Activated CD4-positive, CD25-positive, alpha-beta regulatory T cell (primary cell): ENCODE data around the gene VPS35.
"Not testable (repeated sequence)": the region's sequence is repeated elsewhere in the genome, so short reads cannot be mapped to it uniquely, and the experiment has no call there.

ENCODE experiments used
- DNase-seq, 4 experiments: peaks; one replicate each; lab custom pipeline; 2025; lab: John Stamatoyannopoulos, UW

The VPS35 gene

GRCh38 chr16:46712911-46713310 lies 23.9 kb upstream of the VPS35 start:
- no peak for DNase-seq

GRCh38 chr16:46711106-46712058 lies 22.4 kb upstream of the VPS35 start:
- no peak for DNase-seq

GRCh38 chr16:46709469-46710005 lies 20.6 kb upstream of the VPS35 start:
- DNase-seq = no peak

GRCh38 chr16:46706642-46707041 lies 17.7 kb upstream of the VPS35 start:
- DNase-seq = no peak

GRCh38 chr16:46702030-46702429 lies 13.1 kb upstream of the VPS35 start:
- DNase-seq = no peak

GRCh38 chr16:46701615-46702014 lies 12.6 kb upstream of the VPS35 start:
- no peak for DNase-seq

- no peak for DNase-seq
Observed at GRCh38 chr16:46700048-46700447, 11.1 kb upstream of the VPS35 start.

GRCh38 chr16:46696957-46697356 lies 8.0 kb upstream of the VPS35 start:
- no peak for DNase-seq

GRCh38 chr16:46695937-46696336 lies 7.0 kb upstream of the VPS35 start:
- DNase-seq = no peak

DNA sequence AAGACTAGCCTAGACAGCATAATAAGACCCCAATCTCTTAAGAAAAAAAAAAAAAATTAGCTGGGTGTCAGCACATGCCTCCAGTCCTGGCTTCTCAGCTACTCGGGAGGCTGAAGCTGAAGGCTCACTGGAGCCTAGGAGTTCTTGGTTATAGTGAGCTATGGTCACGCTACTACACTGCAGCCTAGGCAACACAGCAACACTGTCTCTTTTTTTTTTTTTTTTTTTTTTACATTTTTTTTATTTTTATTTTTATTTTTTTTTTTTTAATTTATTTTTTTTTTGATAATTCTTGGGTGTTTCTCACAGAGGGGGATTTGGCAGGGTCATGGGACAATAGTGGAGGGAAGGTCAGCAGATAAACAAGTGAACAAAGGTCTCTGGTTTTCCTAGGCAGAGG lies 4.6 kb upstream of the VPS35 start:
- no peak for DNase-seq

- DNase-seq = no peak
Observed at GRCh38 chr16:46691726-46692125, 2.7 kb upstream of the VPS35 start.

- DNase-seq = no peak
Observed at GRCh38 chr16:46690281-46691178, 1.6 kb upstream of the VPS35 start.

GRCh38 chr16:46689365-46690280 lies 645 bp upstream of the VPS35 start, which contains the start of gene ORC6:
ORC6 (plus strand) TSS chr16:46689659; CDS start chr16:46689706, 47 bp downstream.
- DNase-seq = peak; percentile 90 to 97 (median 96)

- DNase-seq = no peak
Observed at GRCh38 chr16:46688101-46688653, 801 bp downstream of the VPS35 start.

DNA sequence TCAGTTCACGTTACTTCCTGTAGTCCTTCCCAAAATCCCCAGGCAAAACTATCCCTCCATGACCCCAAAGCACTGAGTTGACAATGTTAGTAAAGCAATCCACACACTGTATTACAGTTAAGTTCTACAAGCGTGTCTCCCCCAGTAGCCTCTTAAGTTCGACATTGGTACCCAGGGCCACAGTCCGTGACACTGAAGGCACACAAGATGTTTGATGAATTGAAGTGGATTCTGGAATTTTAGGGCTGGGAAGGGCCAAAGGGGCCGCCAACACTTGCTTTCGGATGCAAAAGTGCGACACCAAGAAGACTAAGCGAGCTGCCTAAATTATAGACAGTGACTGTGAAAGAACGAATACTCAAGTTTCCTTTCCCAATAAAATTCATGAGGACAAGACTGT lies 1.5 kb downstream of the VPS35 start:
- no peak for DNase-seq

GRCh38 chr16:46686815-46687473 lies 2.0 kb downstream of the VPS35 start:
- no peak for DNase-seq

- not testable (repeated sequence) for DNase-seq
Observed at GRCh38 chr16:46681867-46682266, 7.1 kb downstream of the VPS35 start.

DNA sequence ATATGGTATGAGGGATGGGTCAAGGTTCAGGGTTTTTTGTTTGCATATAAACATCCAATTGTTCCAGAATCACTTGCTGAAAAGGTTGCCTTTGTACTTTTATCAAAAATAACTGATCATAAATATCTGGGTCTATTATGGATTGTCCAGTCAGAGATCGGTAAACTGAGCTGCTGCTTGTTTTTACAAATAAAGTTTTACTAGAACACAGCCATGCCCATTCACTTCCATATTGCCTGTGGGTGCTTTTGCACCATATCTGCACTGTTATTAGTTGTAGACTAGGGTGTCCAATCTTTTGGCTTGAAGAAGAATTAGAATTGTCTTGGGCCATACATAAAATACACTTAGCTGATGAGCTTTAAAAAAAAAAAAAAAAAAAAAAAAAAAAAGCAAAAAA lies 11.0 kb downstream of the VPS35 start:
- DNase-seq = not testable (repeated sequence)

DNA sequence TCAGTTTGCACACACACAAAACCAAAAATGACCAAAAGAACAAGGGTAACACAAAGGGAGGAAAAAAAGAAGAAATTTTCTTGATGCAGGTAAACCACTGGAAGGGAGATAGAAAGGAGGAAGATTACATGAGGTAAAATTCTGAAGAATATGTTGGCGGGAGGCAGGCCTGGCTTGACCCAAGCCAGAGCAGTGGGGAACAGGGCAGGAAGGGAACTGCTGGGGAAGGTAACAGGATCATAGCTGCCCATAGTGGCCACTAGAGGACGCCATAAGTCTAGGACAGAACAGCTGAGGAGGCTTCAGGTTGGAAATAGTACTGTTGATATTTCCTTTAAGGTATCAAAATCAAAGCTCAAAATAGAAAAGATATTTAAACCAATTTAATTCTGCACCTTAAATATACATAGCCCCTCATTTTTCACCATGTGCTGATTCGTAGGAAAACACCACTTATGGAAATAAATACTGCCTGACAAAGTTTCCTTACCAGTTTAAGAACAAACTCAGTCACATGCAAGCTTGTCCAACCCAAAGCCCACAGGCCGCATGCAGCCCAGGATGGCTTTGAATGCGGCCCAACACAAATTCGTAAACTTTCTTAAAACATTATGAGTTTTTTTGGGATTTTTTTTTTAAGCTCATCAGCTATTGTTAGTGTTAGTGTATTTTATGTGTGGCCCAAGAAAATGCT lies 15.5 kb downstream of the VPS35 start:
- DNase-seq = peak in 1 of 4 experiments; percentile 5

- no peak for DNase-seq
Observed at GRCh38 chr16:46662123-46662522, 26.9 kb downstream of the VPS35 start.
